Measurements from ENCODE around the gene KRT85. TPM values are rescaled to one million over a fixed set of nuclear protein-coding genes. Genes with fewer than 3 reads are reported as not detected.
"Not testable (repeated sequence)": the region's sequence is repeated elsewhere in the genome, so short reads cannot be mapped to it uniquely, and the experiment has no call there.

Gene KRT85
- total RNA-seq, 1 donor from 2014 or later: not detected

GRCh38 chr12:52315721-52316120 lies 51.6 kb downstream of the KRT85 start:
- TF ChIP-seq, protein P1, sequence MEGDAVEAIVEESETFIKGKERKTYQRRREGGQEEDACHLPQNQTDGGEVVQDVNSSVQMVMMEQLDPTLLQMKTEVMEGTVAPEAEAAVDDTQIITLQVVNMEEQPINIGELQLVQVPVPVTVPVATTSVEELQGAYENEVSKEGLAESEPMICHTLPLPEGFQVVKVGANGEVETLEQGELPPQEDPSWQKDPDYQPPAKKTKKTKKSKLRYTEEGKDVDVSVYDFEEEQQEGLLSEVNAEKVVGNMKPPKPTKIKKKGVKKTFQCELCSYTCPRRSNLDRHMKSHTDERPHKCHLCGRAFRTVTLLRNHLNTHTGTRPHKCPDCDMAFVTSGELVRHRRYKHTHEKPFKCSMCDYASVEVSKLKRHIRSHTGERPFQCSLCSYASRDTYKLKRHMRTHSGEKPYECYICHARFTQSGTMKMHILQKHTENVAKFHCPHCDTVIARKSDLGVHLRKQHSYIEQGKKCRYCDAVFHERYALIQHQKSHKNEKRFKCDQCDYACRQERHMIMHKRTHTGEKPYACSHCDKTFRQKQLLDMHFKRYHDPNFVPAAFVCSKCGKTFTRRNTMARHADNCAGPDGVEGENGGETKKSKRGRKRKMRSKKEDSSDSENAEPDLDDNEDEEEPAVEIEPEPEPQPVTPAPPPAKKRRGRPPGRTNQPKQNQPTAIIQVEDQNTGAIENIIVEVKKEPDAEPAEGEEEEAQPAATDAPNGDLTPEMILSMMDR (IDR thresholded peaks at IDR 0.05): peak; percentile 22
- H3K27ac ChIP-seq; intact Hi-C loops (cut with DNase I); H3K4me1 ChIP-seq; H3K36me3 ChIP-seq; H3K4me3 ChIP-seq; ATAC-seq; H3K9me3 ChIP-seq; DNase-seq: not testable (repeated sequence)
- peaks cover 31% of the 10 kb centered on the region for H3K27me3 ChIP-seq

- TF ChIP-seq, protein P1 (IDR thresholded peaks at IDR 0.05): no peak
- DNase-seq (no peak), ATAC-seq (no peak)
- Histone ChIP-seq H3K27ac (no peak overlapping the region), H3K9me3 (no peaks in the 10 kb centered on the region), H3K4me3 (no peak overlapping the region), H3K27me3 (peaks cover 26% of the 10 kb centered on the region), H3K36me3 (no peaks in the 10 kb centered on the region), H3K4me1 (no peaks in the 10 kb centered on the region)
- intact Hi-C loops (cut with DNase I): no loop called here
Observed at GRCh38 chr12:52314511-52314910, 52.8 kb downstream of the KRT85 start.

DNA sequence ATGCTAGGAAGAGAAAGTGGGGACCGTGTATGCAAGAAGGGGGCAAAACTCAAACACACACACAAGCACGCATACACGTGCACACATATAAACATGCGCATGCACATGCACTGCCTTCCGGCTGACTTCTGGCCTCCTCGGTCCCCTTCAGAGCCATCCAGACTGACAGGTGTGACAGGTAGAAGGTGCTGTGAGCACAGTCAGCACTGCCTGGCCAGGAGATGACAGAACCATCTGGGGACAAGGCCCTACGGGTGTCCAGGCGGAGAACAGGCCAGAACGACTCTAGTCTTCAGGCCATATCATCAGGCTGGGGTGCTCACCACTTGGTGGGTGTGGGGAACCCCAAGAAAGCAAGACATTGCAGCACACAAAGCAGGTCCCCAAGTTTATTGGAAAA lies 53.4 kb downstream of the KRT85 start:
- no peak for DNase-seq

DNA sequence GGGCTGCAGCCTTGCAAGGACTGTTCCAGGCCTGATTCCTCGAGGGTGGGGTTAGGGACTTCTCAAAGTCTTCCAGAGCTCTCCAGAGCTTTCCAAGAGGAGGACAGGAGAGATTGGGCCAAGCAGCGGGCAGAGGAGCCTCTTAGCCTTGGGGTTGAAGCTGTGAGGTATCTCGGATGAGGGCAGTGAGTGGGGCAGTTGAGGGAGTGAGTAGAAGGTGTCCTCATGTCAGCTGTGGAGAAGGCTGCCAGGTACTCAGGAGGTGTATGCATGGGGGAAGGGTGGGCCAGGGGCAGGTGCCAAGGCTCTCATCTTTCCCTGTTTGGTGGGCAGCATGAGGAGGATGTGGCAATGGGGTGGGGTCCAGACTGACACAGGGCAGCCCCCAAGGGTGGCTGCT lies 53.8 kb downstream of the KRT85 start:
- intact Hi-C loops (cut with DNase I): no loop called here
- Histone ChIP-seq H3K27me3 (peaks cover 31% of the 10 kb centered on the region), H3K4me3 (no peak overlapping the region), H3K4me1 (no peaks in the 10 kb centered on the region), H3K27ac (no peak overlapping the region), H3K36me3 (no peaks in the 10 kb centered on the region), H3K9me3 (no peaks in the 10 kb centered on the region)
- DNase-seq (no peak), ATAC-seq (no peak)
- TF ChIP-seq, protein P1 (IDR thresholded peaks at IDR 0.05): no peak

More for the DNA sequence above, 53.4 kb downstream of the KRT85 start:
- no peaks in the 10 kb centered on the region for H3K9me3 ChIP-seq
- no peaks in the 10 kb centered on the region for H3K36me3 ChIP-seq
- intact Hi-C loops (cut with DNase I): no loop called here
- H3K4me3 ChIP-seq: no peak overlapping the region
- peaks cover 27% of the 10 kb centered on the region for H3K27me3 ChIP-seq
- no peak overlapping the region for H3K27ac ChIP-seq
- no peak for ATAC-seq
- TF ChIP-seq, protein P1 (IDR thresholded peaks at IDR 0.05): no peak
- H3K4me1 ChIP-seq: no peaks in the 10 kb centered on the region

GRCh38 chr12:52312086-52312485 lies 55.2 kb downstream of the KRT85 start:
- H3K27me3 ChIP-seq: peaks cover 42% of the 10 kb centered on the region
- no peak for ATAC-seq
- no peaks in the 10 kb centered on the region for H3K36me3 ChIP-seq
- no peak for DNase-seq
- TF ChIP-seq, protein P1 (IDR thresholded peaks at IDR 0.05): no peak
- H3K27ac ChIP-seq: no peak overlapping the region
- H3K9me3 ChIP-seq: no peaks in the 10 kb centered on the region
- intact Hi-C loops (cut with DNase I): no loop called here
- H3K4me3 ChIP-seq: no peak overlapping the region
- no peaks in the 10 kb centered on the region for H3K4me1 ChIP-seq

GRCh38 chr12:52311285-52311648 lies 56.0 kb downstream of the KRT85 start:
- peaks cover 49% of the 10 kb centered on the region for H3K27me3 ChIP-seq
- intact Hi-C loops (cut with DNase I): no loop called here
- no peaks in the 10 kb centered on the region for H3K4me1 ChIP-seq
- no peak overlapping the region for H3K27ac ChIP-seq
- H3K4me3 ChIP-seq: no peak overlapping the region
- no peaks in the 10 kb centered on the region for H3K36me3 ChIP-seq
- TF ChIP-seq, protein P1 (IDR thresholded peaks at IDR 0.05): no peak
- ATAC-seq: no peak
- DNase-seq: no peak
- no peaks in the 10 kb centered on the region for H3K9me3 ChIP-seq

Measured in upper lobe of right lung (tissue), 1 donor.